Subcutaneous adipose tissue (tissue), 4 donors: Measurements from ENCODE around the gene PPP1R13B. TPM values are rescaled to one million over a fixed set of nuclear protein-coding genes. Genes with fewer than 3 reads are reported as not detected.

ENCODE experiments used
- CTCF ChIP-seq: fragments of 450-650 bp; IDR thresholded peaks from one replicate; pipeline ENCODE4 v1.5.1; 2016; ENCODE audit warnings: low read depth, mild to moderate bottlenecking, control low read depth, antibody characterized with exemption, moderate library complexity
- total RNA-seq, 4 donors: library from RNA; depleted of rRNA; stranded (reverse); fragments of >200 nt; gene quantifications; one replicate each; pipeline ENCODE4 v1.1.0, GENCODE V29; 2016

Gene PPP1R13B
- total RNA-seq, 4 donors from 2014 or later = 3.6 to 18.8 (median 8.6) TPM

- TF ChIP-seq CTCF = no peak
Measured at GRCh38 chr14:103753774-103754173, 93.6 kb downstream of the PPP1R13B start.

- TF ChIP-seq CTCF = no peak
Measured at GRCh38 chr14:103749860-103750259, 97.5 kb downstream of the PPP1R13B start.

DNA sequence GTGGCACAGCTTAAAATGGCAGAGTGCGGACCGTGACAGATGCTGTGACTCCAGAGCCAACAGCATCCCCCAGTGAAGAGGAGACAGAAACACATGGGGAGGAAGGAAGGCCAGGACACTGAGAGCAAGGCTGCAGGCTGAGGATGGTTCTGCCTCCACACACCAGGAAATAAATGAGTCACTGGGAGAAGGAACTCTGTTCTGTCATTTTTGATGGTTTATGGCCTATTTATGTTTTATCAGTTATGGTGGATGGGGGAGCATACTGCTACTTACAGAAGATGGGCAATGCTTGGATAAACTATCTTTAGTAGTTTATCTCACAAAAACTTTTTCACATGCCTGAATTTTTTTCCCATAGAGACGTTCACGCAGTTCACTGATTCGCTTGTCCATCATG is 97.9 kb downstream of the PPP1R13B start:
- TF ChIP-seq CTCF = no peak

DNA sequence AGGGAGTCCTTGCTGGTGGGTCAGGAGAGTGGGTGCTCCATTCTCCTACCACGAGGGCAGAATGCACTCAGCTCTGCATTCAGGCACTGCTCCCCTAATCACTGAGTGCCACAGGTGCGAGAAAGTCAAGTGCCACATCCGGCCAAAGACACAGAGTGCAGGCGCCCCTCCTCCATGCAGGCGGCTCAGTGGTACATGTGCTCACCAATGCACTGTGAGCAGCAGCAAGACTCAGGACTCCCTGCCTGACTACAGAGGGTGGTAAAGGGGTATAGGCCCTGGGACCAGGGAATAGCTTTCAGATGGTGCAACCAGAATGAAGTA is 98.9 kb downstream of the PPP1R13B start:
- no peak for TF ChIP-seq CTCF

DNA sequence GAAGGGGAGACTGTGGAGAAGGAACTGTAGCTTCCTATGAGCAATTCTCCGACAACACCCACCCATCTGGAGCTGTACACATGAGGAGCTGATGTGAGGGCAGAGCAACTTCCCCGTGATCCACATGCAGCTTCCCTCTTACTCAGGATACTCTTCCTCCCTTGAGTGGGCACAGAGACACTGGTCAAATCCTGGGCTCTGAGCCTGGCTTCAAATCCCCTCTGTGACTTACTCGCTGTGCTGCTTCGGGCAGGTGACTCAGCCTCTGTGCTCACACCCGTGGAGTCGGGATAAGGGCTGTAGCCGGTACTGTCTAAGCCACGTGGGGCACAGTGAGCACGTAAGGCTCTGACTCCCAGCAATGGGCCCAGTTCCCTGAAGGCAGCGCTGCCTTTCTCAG is 100.7 kb downstream of the PPP1R13B start:
- TF ChIP-seq CTCF = no peak

DNA sequence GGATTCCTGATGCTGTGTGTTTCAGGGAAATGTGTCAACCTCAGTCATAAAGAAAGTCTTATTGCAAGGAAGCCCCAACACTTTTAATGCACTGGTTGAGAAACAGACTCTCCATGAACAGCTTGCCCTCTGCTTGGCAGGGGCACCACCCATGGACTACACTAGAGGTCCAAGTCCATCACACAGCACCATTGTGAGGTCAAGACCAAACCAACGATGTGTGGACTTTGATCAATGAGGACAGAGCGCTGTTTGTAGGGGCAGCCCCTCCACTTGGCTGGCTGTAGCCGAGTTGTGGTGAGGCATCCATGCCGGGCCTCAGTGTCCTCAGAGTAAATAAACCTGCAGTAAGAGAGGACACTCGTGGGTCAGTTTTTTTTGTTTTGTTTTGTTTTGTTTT is 102.0 kb downstream of the PPP1R13B start:
- no peak for TF ChIP-seq CTCF

DNA sequence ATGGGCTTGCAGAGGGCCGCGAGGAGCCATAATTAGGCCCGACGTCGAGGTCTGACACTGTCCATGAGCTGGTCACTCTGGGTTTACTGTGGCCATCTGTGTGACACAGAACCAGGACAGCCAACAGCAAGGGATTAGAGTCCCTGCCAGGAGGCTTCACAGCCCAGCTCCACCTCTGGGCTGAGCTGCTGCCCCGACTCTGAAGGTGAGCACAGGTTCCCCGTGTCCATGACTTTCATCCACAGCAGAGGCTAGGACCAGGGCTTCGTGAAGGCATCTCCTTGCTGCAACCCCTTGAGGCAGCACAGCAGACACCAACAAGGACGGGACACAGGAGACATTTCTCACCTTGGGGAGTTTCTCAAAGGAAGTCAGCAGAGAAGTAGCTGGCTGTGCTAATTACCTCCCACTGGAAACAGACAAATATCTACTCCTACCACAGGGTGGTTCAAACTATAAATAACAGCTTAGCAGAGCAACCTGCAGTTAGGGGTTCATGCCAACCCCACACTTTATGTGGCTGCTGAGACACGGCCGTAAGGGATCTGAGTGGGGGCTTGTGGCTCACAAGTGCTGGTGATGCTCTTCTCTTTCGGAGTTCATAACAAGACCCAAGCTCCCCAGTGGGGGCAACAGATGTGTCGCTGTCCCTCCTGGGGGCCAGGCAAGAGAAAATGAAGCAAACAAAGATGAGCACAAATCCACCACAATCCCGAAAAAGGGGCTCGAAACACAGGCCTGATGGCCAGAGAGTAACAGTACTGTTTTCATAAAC is 102.6 kb downstream of the PPP1R13B start:
- no peak for TF ChIP-seq CTCF
